ENCODE data around the gene ABCE1. TPM values are rescaled to one million over a fixed set of nuclear protein-coding genes. Genes with fewer than 3 reads are reported as not detected.

ABCE1 gene
- total RNA-seq, 1 donor, result 90.5 TPM

DNA sequence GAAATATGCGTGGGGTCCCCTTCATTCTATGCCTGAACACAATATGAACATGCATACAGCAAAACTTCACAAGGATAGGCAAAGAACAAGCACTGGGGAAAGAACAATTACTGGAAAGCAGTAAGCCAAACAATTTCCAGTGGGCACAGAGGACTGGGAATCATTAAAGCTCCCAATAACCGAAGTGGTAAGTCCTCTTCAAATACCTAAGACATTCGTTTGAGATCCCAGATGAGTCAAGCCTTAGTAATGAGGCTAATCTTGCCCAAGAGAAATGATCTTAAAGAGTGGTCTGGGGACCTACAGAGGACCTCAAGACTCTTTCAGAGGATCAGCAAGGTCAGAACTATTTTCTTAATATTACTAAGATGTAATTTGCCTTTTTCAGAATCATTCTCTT is 28.8 kb upstream of the ABCE1 start:
- Histone ChIP-seq H3K4me2 (ENCODE audit: insufficient read depth, low read length) (no peak overlapping the region), H3K9me3 (ENCODE audit: low read depth, low read length) (no peaks in the 10 kb centered on the region), H3K4me3 (ENCODE audit: insufficient read depth, low read length) (no peak overlapping the region), H3K27ac (ENCODE audit: low read depth, low read length) (no peak overlapping the region), H3K79me2 (ENCODE audit: insufficient read depth, low read length) (peaks cover 8% of the 10 kb centered on the region), H3K27me3 (ENCODE audit: insufficient read depth, low read length) (no peaks in the 10 kb centered on the region), H4K20me1 (ENCODE audit: insufficient read depth, low read length) (peaks cover 3% of the 10 kb centered on the region), H3K4me1 (ENCODE audit: insufficient read depth, low read length) (peaks cover 14% of the 10 kb centered on the region), H2AFZ (ENCODE audit: low read length) (no peak overlapping the region), H3K36me3 (ENCODE audit: insufficient read depth, low read length) (no peaks in the 10 kb centered on the region)
- TF ChIP-seq, protein P1, sequence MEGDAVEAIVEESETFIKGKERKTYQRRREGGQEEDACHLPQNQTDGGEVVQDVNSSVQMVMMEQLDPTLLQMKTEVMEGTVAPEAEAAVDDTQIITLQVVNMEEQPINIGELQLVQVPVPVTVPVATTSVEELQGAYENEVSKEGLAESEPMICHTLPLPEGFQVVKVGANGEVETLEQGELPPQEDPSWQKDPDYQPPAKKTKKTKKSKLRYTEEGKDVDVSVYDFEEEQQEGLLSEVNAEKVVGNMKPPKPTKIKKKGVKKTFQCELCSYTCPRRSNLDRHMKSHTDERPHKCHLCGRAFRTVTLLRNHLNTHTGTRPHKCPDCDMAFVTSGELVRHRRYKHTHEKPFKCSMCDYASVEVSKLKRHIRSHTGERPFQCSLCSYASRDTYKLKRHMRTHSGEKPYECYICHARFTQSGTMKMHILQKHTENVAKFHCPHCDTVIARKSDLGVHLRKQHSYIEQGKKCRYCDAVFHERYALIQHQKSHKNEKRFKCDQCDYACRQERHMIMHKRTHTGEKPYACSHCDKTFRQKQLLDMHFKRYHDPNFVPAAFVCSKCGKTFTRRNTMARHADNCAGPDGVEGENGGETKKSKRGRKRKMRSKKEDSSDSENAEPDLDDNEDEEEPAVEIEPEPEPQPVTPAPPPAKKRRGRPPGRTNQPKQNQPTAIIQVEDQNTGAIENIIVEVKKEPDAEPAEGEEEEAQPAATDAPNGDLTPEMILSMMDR (IDR thresholded peaks at IDR 0.05; ENCODE audit: extremely low read depth, low read depth, low read length), result no peak
- peak; percentile 47 for DNase-seq (ENCODE audit: insufficient read length, low spot score, missing footprints)

GRCh38 chr4:145071560-145071959 is 26.6 kb upstream of the ABCE1 start:
- Histone ChIP-seq H3K4me2 (ENCODE audit: insufficient read depth, low read length) (no peak overlapping the region), H3K27me3 (ENCODE audit: insufficient read depth, low read length) (no peaks in the 10 kb centered on the region), H3K79me2 (ENCODE audit: insufficient read depth, low read length) (peaks cover 19% of the 10 kb centered on the region), H3K4me3 (ENCODE audit: insufficient read depth, low read length) (no peak overlapping the region), H4K20me1 (ENCODE audit: insufficient read depth, low read length) (peaks cover 3% of the 10 kb centered on the region), H3K4me1 (ENCODE audit: insufficient read depth, low read length) (peaks cover 9% of the 10 kb centered on the region), H3K27ac (ENCODE audit: low read depth, low read length) (no peak overlapping the region), H2AFZ (ENCODE audit: low read length) (no peak overlapping the region), H3K36me3 (ENCODE audit: insufficient read depth, low read length) (no peaks in the 10 kb centered on the region), H3K9me3 (ENCODE audit: low read depth, low read length) (no peaks in the 10 kb centered on the region)
- TF ChIP-seq, protein P1 (IDR thresholded peaks at IDR 0.05; ENCODE audit: extremely low read depth, low read depth, low read length), result no peak
- no peak for DNase-seq (ENCODE audit: insufficient read length, low spot score, missing footprints)

DNA sequence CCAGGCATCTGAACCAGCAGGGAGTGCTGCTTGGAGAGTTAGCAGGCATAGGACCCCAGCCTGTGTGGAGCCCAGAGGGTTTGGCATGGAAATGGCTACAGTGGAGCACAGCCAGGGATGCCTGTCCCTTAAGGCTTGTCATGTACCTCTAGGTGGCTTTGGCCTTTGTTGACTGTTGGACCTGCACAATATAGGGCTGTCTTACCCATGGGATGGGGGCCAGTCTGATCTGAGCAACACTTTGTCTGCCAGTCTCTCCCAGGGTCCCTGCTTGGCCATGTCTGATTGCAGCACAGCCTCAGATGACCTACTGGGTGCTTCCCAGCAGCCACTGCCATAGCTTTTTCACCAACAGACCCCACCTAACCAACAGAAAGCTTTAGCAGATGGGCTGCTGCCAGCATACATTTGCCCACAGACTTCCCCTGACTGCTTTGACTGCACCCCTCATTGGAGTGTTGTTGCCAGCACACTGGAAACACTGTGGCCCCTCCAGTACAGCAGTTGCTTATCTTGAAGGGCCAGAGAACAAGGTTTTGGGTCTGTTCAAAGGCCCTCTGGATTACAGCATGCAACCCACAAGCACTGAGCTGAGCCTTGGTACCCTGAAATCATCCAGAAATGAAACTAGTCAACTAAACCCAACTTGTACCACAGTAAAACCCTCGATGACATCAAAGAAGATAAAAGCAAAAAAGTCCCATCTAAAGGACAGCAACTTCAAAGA is 22.2 kb upstream of the ABCE1 start:
- H3K4me1 ChIP-seq (ENCODE audit: insufficient read depth, low read length), result no peaks in the 10 kb centered on the region
- H4K20me1 ChIP-seq (ENCODE audit: insufficient read depth, low read length), result no peaks in the 10 kb centered on the region
- H3K4me2 ChIP-seq (ENCODE audit: insufficient read depth, low read length), result no peak overlapping the region
- no peaks in the 10 kb centered on the region for H3K9me3 ChIP-seq (ENCODE audit: low read depth, low read length)
- H3K4me3 ChIP-seq (ENCODE audit: insufficient read depth, low read length), result no peak overlapping the region
- TF ChIP-seq, protein P1 (IDR thresholded peaks at IDR 0.05; ENCODE audit: extremely low read depth, low read depth, low read length), result no peak
- no peak for DNase-seq (ENCODE audit: insufficient read length, low spot score, missing footprints)
- no peaks in the 10 kb centered on the region for H3K36me3 ChIP-seq (ENCODE audit: insufficient read depth, low read length)
- H3K27me3 ChIP-seq (ENCODE audit: insufficient read depth, low read length), result no peaks in the 10 kb centered on the region
- H3K79me2 ChIP-seq (ENCODE audit: insufficient read depth, low read length), result peaks cover 35% of the 10 kb centered on the region
- no peak overlapping the region for H2AFZ ChIP-seq (ENCODE audit: low read length)
- H3K27ac ChIP-seq (ENCODE audit: low read depth, low read length), result no peak overlapping the region

DNA sequence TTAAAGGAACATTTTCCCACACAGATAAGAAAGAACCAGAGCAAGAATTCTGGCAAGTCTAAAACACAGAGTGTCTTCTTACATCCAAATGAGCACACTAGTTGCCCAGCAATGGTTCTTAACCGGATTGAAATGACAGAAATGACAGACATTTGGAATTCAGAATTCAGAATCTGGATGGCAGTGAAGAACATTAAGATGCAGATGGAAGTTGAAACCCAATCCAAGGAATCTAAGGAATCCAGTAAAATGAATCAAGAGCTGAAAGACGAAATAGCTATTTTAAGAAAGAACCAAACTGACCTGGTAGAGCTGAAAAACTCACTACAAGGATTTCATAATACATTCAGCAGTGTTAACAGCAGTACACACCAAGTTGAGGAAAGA is 21.6 kb upstream of the ABCE1 start:
- H3K36me3 ChIP-seq (ENCODE audit: insufficient read depth, low read length), result no peaks in the 10 kb centered on the region
- TF ChIP-seq, protein P1 (IDR thresholded peaks at IDR 0.05; ENCODE audit: extremely low read depth, low read depth, low read length), result no peak
- no peak overlapping the region for H2AFZ ChIP-seq (ENCODE audit: low read length)
- H3K79me2 ChIP-seq (ENCODE audit: insufficient read depth, low read length), result peaks cover 35% of the 10 kb centered on the region
- no peak overlapping the region for H3K4me2 ChIP-seq (ENCODE audit: insufficient read depth, low read length)
- DNase-seq (ENCODE audit: insufficient read length, low spot score, missing footprints), result no peak
- H3K9me3 ChIP-seq (ENCODE audit: low read depth, low read length), result no peaks in the 10 kb centered on the region
- no peaks in the 10 kb centered on the region for H3K4me1 ChIP-seq (ENCODE audit: insufficient read depth, low read length)
- no peak overlapping the region for H3K4me3 ChIP-seq (ENCODE audit: insufficient read depth, low read length)
- no peaks in the 10 kb centered on the region for H3K27me3 ChIP-seq (ENCODE audit: insufficient read depth, low read length)
- no peaks in the 10 kb centered on the region for H4K20me1 ChIP-seq (ENCODE audit: insufficient read depth, low read length)
- H3K27ac ChIP-seq (ENCODE audit: low read depth, low read length), result no peak overlapping the region
